Neural crest cell (in vitro differentiated cells): ENCODE results near the gene HVCN1. TPM values are rescaled to one million over a fixed set of nuclear protein-coding genes. Genes with fewer than 3 reads are reported as not detected.

Source experiments
- DNase-seq: peaks from one replicate; pipeline ENCODE4 v3.0.0; 2021; ENCODE audit warnings: low read depth, mixed read lengths, low spot score
- H3K27ac Mint-ChIP-seq: one replicate; pipeline ENCODE4 v1.8.0; 2021; ENCODE audit warnings: mild to moderate bottlenecking, mixed read lengths; ENCODE audit not compliant: unreplicated experiment
- H3K27me3 Mint-ChIP-seq: 2 replicates; pipeline ENCODE4 v1.8.0; 2021; ENCODE audit warnings: low read depth, mild to moderate bottlenecking, mixed read lengths
- H3K36me3 Mint-ChIP-seq: 2 replicates; pipeline ENCODE4 v1.8.0; 2021; ENCODE audit warnings: low read depth, mild to moderate bottlenecking, mixed read lengths
- H3K4me1 Mint-ChIP-seq: 2 replicates; pipeline ENCODE4 v1.8.0; 2021; ENCODE audit warnings: mixed read lengths
- H3K4me3 Mint-ChIP-seq: one replicate; pipeline ENCODE4 v1.8.0; 2021; ENCODE audit warnings: mild to moderate bottlenecking, mixed read lengths
- H3K9me3 Mint-ChIP-seq: 2 replicates; pipeline ENCODE4 v1.8.0; 2021; ENCODE audit warnings: mixed read lengths
- total RNA-seq: library from RNA; stranded (reverse); gene quantifications from 2 replicates; pipeline ENCODE4 v1.2.1, GENCODE V29; 2021
- TF ChIP-seq, protein P1 (sequence below): fragments of 200-600 bp; sonication (generic); conservative IDR thresholded peaks from 2 replicates; pipeline ENCODE4 v1.5.0; 2021; ENCODE audit warnings: antibody characterized with exemption, mild to moderate bottlenecking

Gene HVCN1
- total RNA-seq, 1 donor from 2014 or later: 3.8 TPM

GRCh38 chr12:110690127-110690430 is 1.2 kb upstream of the HVCN1 start:
- Mint-ChIP-seq H3K27ac (peak overlapping the region; percentile 75), H3K4me1 (peaks cover 11% of the 10 kb centered on the region), H3K36me3 (no peaks in the 10 kb centered on the region), H3K4me3 (peak overlapping the region; percentile 88), H3K27me3 (peaks cover 5% of the 10 kb centered on the region), H3K9me3 (no peaks in the 10 kb centered on the region)
- TF ChIP-seq, protein P1, sequence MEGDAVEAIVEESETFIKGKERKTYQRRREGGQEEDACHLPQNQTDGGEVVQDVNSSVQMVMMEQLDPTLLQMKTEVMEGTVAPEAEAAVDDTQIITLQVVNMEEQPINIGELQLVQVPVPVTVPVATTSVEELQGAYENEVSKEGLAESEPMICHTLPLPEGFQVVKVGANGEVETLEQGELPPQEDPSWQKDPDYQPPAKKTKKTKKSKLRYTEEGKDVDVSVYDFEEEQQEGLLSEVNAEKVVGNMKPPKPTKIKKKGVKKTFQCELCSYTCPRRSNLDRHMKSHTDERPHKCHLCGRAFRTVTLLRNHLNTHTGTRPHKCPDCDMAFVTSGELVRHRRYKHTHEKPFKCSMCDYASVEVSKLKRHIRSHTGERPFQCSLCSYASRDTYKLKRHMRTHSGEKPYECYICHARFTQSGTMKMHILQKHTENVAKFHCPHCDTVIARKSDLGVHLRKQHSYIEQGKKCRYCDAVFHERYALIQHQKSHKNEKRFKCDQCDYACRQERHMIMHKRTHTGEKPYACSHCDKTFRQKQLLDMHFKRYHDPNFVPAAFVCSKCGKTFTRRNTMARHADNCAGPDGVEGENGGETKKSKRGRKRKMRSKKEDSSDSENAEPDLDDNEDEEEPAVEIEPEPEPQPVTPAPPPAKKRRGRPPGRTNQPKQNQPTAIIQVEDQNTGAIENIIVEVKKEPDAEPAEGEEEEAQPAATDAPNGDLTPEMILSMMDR: no peak
- no peak for DNase-seq

DNA sequence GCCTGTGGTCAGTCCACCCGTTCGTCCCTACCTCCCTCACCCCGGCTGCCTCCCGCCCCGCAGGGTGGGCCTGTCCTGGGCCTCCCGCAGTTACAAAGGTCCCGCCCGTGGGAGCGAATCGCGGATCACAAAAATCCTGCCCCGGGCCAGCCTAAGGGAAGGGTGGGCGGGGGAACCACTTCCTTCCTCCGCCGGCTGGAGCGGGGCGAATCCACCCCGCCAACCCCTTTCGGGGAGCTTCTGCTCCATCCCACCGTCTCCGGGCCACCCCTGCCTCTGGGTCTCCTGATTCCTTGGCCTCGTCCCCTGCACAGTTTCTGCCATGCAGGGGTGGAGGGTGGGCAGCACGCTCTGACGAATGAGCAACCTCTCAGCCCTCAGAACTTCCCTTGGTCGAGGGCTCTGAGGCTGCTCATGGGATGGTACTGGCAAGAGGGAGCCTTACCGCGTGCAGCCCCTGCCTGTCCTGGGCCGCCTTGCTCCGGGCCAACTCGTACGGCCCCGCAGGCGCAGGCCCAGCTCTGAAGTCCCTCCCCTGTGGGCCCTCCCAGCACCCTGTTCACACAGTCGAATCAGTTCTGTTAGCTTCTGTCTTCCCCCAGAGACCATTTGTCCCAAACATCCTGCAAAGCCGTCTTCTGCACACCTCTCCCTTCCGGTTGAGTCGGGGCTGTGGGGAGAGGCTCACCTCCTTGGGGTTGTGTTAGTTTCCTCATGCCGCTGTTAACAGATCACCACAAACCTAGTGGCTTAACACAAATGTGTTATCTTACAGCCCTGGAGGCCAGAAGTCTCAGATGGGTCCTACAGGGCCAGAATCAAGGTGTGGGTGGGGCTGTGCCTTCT is 589 bp upstream of the HVCN1 start:
- H3K27ac Mint-ChIP-seq: peak overlapping the region; percentile 91

DNA sequence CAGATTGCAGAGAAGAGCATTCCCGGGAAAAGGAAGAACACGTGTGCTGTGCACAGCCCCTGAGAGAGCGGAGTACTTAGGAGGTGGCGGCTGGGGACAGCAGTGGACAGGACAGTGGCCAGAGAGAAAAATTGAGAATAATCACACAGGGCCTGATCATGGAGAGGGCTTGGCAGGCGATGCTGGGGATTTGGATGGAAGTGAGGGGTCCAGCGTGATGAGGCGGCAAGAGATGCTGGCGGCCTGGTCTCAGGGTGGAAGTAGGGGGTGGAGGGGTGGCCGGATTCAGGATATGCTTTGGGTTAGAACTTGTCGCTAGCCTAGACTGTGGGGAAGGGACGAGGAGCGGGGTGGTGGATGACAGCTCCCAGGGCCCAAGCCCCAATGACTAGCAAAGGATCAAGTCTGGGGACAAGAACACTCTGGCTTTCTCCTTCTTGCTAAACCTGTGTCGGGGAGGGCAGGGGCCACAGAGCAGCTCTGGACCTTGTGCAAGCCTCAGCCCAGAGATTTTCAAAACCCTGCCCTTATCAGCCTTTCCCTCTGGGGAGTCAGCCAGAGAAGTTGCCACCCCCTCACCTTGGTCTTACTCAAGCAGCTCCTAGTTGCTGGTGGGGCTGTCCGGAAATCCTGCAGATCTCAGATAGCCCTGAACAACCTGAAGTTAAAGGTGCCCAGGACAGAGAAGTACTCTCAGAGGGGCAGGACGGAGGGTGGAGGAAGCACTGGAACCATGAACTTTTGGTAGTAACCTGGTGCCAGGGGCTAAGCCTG is 1.3 kb downstream of the HVCN1 start:
- DNase-seq: no peak
- H3K9me3 Mint-ChIP-seq: no peaks in the 10 kb centered on the region
- H3K27ac Mint-ChIP-seq: no peak overlapping the region
- peaks cover 5% of the 10 kb centered on the region for H3K27me3 Mint-ChIP-seq
- no peaks in the 10 kb centered on the region for H3K36me3 Mint-ChIP-seq
- peaks cover 11% of the 10 kb centered on the region for H3K4me1 Mint-ChIP-seq
- TF ChIP-seq, protein P1: no peak
- H3K4me3 Mint-ChIP-seq: peak overlapping the region; percentile 60

More for the DNA sequence above, 589 bp upstream of the HVCN1 start:
- TF ChIP-seq, protein P1: no peak
- H3K9me3 Mint-ChIP-seq: no peaks in the 10 kb centered on the region
- DNase-seq: peak; percentile 52
- H3K4me3 Mint-ChIP-seq: peak overlapping the region; percentile 88
- no peaks in the 10 kb centered on the region for H3K36me3 Mint-ChIP-seq
- peaks cover 11% of the 10 kb centered on the region for H3K4me1 Mint-ChIP-seq
- H3K27me3 Mint-ChIP-seq: peaks cover 5% of the 10 kb centered on the region

GRCh38 chr12:110686294-110686903 is 2.5 kb downstream of the HVCN1 start:
- TF ChIP-seq, protein P1: no peak
- H3K27ac Mint-ChIP-seq: no peak overlapping the region

DNA sequence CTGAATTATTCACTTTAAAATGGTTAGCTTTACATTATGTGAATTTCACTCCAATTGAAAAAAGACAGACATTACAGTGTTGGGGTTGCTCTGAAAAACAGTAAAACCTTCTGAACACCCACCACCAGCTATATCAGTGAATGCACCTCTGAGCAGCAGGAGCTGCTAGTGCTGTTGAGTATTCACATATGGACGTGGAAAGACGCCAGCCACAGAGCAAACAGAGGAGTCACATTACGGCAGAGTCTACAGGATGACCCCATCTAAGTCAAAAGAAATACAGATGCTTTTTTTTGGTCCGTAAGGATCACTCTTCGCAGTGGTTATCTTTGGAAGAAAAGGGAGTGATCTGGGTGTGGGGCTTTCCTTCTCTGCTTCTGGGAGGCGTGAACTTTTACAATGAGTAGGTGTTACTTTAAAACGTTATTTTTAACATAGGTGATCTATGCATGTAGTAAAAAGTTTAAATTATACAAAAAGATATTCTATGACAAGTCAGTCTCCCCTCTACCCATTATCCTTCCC is 4.5 kb downstream of the HVCN1 start:
- TF ChIP-seq, protein P1: no peak
- Mint-ChIP-seq H3K9me3 (no peaks in the 10 kb centered on the region), H3K4me1 (peaks cover 1% of the 10 kb centered on the region), H3K36me3 (no peaks in the 10 kb centered on the region), H3K4me3 (no peak overlapping the region), H3K27me3 (peaks cover 5% of the 10 kb centered on the region), H3K27ac (no peak overlapping the region)
- no peak for DNase-seq

More at GRCh38 chr12:110686294-110686903, 2.5 kb downstream of the HVCN1 start:
- DNase-seq: no peak
- peaks cover 11% of the 10 kb centered on the region for H3K4me1 Mint-ChIP-seq
- no peaks in the 10 kb centered on the region for H3K36me3 Mint-ChIP-seq
- H3K4me3 Mint-ChIP-seq: peak overlapping the region; percentile 60
- H3K9me3 Mint-ChIP-seq: no peaks in the 10 kb centered on the region
- H3K27me3 Mint-ChIP-seq: peaks cover 5% of the 10 kb centered on the region
